GM21786 (cell line): ENCODE results near the gene GPI.
A peak's percentile ranks its signal among the peaks of the same experiment; 100 is the strongest.
"Not testable (repeated sequence)": the region's sequence is repeated elsewhere in the genome, so short reads cannot be mapped to it uniquely, and the experiment has no call there.

Experiments
- ATAC-seq: cut with Tn5 transposase; IDR thresholded peaks from one replicate; pipeline ENCODE4 v1.9.1; 2021; ENCODE audit not compliant: unreplicated experiment

Gene GPI

GRCh38 chr19:34400844-34401243 lies 35.8 kb downstream of the GPI start:
- ATAC-seq = not testable (repeated sequence)

GRCh38 chr19:34402074-34402600 lies 37.1 kb downstream of the GPI start:
- no peak for ATAC-seq

DNA sequence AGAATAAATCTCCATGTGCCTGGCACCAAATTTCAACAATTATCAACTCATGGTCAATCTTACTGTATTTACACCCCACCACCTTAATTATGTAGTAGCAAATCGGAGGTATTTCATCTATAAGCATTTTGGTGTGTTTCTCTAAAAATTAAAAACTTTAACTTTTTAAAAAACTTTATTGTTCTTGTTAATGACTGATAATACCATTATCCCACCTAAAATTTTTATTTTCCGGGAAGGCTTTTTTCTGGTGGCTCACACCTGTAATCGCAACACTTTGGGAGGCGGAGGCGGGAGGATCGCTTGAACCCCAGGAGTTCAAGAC lies 38.8 kb downstream of the GPI start:
- peak; percentile 16 for ATAC-seq

DNA sequence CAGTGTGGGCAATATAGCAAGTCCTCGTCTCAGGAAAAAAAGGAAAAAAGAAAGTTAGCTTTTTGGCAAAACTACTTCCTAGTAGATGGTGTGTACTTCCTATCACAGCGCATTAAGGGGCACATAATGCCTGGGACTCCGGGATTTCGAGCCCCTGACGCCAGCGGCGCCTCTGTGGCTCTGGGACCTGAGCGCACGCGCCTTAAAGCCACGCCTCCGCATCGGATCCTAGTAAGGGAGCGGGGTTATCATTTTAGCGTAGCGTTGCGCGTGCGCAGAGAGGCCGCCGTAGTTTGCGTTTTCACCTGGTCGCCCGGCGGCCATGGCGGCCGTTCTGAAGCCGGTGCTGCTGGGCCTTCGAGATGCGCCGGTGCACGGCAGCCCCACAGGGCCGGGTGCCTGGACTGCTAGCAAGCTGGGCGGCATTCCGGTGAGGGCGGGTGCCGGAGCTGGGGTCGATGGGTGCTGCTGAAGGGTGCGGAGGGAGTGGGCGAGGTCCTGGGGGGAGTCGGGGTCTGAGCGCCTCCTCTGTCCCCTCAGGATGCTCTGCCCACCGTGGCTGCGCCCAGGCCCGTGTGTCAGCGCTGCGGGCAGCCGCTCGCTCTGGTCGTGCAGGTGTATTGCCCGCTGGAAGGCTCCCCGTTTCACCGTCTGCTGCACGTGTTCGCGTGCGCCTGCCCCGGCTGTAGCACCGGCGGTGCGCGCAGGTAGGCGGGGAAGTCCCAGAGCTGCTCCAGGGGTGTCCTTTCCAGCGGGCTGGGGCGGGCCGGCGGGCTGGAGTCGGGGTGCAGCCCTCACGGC lies 39.3 kb downstream of the GPI start, which contains the start of gene PDCD2L:
Gene PDCD2L, plus strand, starts transcription at position 291 of the 801 bp plus-strand sequence. Its CDS starts 32 bp downstream, at position 323.
- ATAC-seq = peak; percentile 77

DNA sequence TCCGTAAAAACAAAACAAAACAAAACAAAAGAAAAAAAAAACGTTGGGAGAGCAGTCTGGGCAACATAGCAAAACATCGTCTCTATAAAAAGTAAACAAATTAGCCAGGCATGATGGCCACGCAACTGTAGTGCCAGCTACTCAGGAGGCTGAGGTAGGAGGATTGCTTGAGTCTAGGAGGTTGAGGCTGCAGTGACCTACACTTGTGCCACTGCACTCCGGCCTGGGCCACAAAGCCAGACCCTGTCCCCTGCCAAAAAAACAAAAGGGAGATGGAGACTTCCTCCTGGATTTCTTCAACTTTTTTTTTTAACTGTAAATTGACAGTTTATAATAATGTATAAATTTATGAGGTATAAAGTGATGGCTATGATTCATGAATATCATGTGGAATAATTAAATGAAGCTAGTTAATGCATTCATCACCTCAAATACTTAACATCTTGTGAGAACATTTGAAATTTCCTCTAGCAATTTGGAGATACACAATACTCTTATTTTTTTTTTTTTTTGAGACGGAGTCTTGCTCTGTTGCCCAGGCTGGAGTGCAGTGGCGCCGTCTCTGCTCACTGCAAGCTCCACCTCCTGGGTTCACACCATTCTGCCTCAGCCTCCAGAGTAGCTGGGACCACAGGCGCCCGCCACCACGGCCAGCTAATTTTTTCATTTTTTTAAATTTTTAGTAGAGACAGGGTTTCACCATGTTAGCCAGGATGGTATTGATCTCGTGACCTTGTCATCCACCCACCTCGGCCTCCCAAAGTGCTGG lies 41.1 kb downstream of the GPI start:
- no peak for ATAC-seq

DNA sequence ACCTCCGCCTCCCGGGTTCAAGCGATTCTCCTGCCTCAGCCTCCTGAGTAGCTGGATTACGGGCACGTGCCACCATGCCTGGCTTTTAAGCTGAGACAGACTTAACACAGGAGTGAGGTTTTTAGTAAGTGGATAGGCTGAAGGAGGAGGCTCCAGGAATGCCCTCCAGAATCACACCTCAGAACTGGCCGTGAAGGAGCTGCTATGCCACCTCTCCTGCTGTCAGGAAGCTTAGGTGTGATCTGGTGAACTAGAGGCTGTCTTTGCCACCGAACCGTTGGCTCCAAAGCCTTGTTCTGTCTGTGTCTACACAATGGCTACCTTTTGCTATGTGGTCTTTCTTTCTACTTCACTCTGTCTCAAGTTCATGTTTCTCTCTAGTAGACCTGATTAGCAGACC lies 43.4 kb downstream of the GPI start:
- no peak for ATAC-seq

GRCh38 chr19:34409189-34410164 lies 44.5 kb downstream of the GPI start:
- no peak for ATAC-seq

DNA sequence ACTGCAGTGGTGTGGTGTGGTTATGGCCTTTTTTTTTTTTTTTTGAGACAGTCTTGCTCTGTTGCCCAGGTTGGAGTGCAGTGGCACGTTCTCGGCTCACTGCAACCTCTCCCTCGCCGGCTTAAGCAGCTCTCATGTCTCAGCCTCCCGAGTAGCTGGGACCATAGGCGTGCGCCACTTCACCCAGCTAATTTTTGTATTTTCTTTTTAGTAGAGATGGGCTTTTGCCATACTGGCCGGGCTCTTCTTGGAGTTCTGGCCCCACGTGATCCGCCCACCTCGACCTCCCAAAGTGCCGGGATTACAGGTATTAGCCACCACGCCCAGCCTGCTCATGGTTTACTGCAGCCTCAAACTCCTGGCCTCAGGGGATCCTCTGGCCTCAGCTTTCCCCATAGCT lies 46.2 kb downstream of the GPI start:
- ATAC-seq = no peak

- no peak for ATAC-seq
Measured at GRCh38 chr19:34416021-34416545, 51.1 kb downstream of the GPI start.

GRCh38 chr19:34418300-34418699 lies 53.3 kb downstream of the GPI start:
- ATAC-seq = no peak

- ATAC-seq = no peak
Measured at GRCh38 chr19:34426096-34426661, 61.2 kb downstream of the GPI start.

GRCh38 chr19:34428549-34429285 lies 63.7 kb downstream of the GPI start:
- peak; percentile 34 for ATAC-seq

DNA sequence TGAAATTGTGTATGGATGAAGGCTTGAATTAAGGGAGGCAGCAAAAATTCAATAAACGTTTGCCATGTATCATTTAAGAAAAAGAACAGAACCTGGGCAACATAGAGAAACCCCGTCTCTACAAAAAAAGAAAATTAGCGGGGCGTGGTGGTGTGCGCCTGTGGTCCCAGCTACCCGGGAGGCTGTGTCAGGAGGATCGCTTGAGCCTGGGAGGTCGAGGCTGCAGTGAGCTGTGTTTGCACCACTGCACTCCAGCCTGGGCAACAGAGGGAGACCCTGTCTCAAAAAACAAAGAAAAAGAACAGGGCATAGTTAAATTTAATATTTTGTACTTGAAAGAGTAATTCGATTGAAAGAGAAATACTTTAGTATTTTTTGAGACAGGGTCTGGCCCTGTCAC lies 64.6 kb downstream of the GPI start:
- no peak for ATAC-seq

- ATAC-seq = peak; percentile 50
Measured at GRCh38 chr19:34430738-34431625, 66.0 kb downstream of the GPI start.

- no peak for ATAC-seq
Measured at GRCh38 chr19:34431681-34432402, 66.8 kb downstream of the GPI start.

GRCh38 chr19:34432797-34433196 lies 67.8 kb downstream of the GPI start:
- no peak for ATAC-seq

DNA sequence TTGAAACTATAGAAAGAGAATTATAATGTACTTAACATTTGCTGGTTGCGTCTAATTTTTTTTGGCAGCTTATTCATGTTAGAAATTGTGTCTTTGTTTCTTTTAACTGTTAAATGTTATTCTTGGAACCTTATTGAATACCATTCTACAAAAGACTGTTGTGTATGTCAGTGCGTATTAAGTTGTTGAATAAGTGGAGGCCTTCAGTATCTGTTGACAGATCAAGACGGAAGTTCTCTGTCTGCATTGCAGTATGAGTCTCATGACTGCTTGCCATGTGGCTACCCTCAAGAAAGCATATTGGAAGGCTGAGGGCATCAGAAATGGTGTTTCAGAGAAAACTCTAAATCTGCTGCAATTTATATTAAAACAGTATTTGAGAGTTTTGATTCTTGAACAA lies 71.7 kb downstream of the GPI start:
- ATAC-seq = no peak

- ATAC-seq = no peak
Measured at GRCh38 chr19:34448191-34448590, 83.2 kb downstream of the GPI start.
